ENCODE results near the gene ALKBH1. TPM values are rescaled to one million over a fixed set of nuclear protein-coding genes. Genes with fewer than 3 reads are reported as not detected.

The ALKBH1 gene
- total and polyA plus RNA-seq, 2 of the 13 experiments (the other 11 are each of a cell fraction or from before 2014, with no cell fraction given), result 12.5 to 14.3 TPM

- no peak for TF ChIP-seq SP1 (IDR thresholded peaks at IDR 0.05)
- TF ChIP-seq SP1 (CRISPR knock-in tag; IDR thresholded peaks at IDR 0.05), result no peak; the same call in 1 of the 2 replicates
- TF ChIP-seq GTF2F1 (IDR thresholded peaks at IDR 0.05; ENCODE audit: low read length), result no peak
- TF ChIP-seq SALL2 (CRISPR knock-in tag; IDR thresholded peaks at IDR 0.05), result no peak
- TF ChIP-seq FOXP4 (CRISPR knock-in tag; IDR thresholded peaks at IDR 0.05), result peak; percentile 51
- TF ChIP-seq JDP2 (CRISPR knock-in tag; IDR thresholded peaks at IDR 0.05; ENCODE audit: borderline replicate concordance), result no peak
- no peak for TF ChIP-seq ZNF780A (CRISPR knock-in tag; IDR thresholded peaks at IDR 0.05)
- TF ChIP-seq ZNF580 (CRISPR knock-in tag; IDR thresholded peaks at IDR 0.05; ENCODE audit: borderline replicate concordance, low read depth), result 0 out of 2 replicates have a peak, but pooled peaks have one; percentile 16
- TF ChIP-seq ZNF207 (IDR thresholded peaks at IDR 0.05; ENCODE audit: borderline replicate concordance), result no peak
- TF ChIP-seq ZNF333 (CRISPR knock-in tag; IDR thresholded peaks at IDR 0.05; ENCODE audit: borderline replicate concordance), result no peak
- TF ChIP-seq LRRFIP1 (CRISPR knock-in tag; conservative IDR thresholded peaks at IDR 0.05), result no peak; the same call in 1 of the 2 replicates
- 0 out of 2 replicates have a peak, but pooled peaks have one; percentile 60 for TF ChIP-seq KLF12 (CRISPR knock-in tag; IDR thresholded peaks at IDR 0.05; ENCODE audit: borderline replicate concordance)
- peak in 1 of 2 experiments; percentile 26; a peak in 2 of 4 replicates for TF ChIP-seq NR2F1 (CRISPR knock-in tag; IDR thresholded peaks at IDR 0.05)
- TF ChIP-seq SRSF1 (optimal IDR thresholded peaks at IDR 0.05; ENCODE audit: low read depth, low read length), result peak; percentile 78
- no peak for TF ChIP-seq ZBTB49 (CRISPR knock-in tag; IDR thresholded peaks at IDR 0.05; ENCODE audit: borderline replicate concordance)
- TF ChIP-seq ZNF577 (CRISPR knock-in tag; IDR thresholded peaks at IDR 0.05; ENCODE audit: borderline replicate concordance, low read depth), result no peak
- TF ChIP-seq TP53 (CRISPR knock-in tag; conservative IDR thresholded peaks at IDR 0.05), result peak; percentile 69; the same call in 1 of the 2 replicates
- peak; percentile 76 for TF ChIP-seq ZNF781 (CRISPR knock-in tag; IDR thresholded peaks at IDR 0.05; ENCODE audit: borderline replicate concordance, not compliant biosample characterization)
- no peak for TF ChIP-seq ZHX1 (CRISPR knock-in tag; IDR thresholded peaks at IDR 0.05; ENCODE audit: low read depth)
Measured at GRCh38 chr14:77707724-77708408, at the start of gene ALKBH1, which contains the start of gene SLIRP (continued).
